ENCODE results near the gene ZNF385A.
A peak's percentile ranks its signal among the peaks of the same experiment; 100 is the strongest.

The ZNF385A gene

GRCh38 chr12:54405573-54405972, 21.0 kb upstream of the ZNF385A start:
- no peak overlapping the region for H3K4me3 ChIP-seq (ENCODE audit: low read depth, low read length)
- DNase-seq (ENCODE audit: low read depth), result no peak
- TF ChIP-seq CTCF (IDR thresholded peaks at IDR 0.05; ENCODE audit: low read depth, low read length, missing control alignments), result no peak

GRCh38 chr12:54405106-54405505, 20.6 kb upstream of the ZNF385A start:
- TF ChIP-seq CTCF (IDR thresholded peaks at IDR 0.05; ENCODE audit: low read depth, low read length, missing control alignments), result no peak
- no peak for DNase-seq (ENCODE audit: low read depth)
- no peak overlapping the region for H3K4me3 ChIP-seq (ENCODE audit: low read depth, low read length)

- no peak for DNase-seq (ENCODE audit: low read depth)
- H3K4me3 ChIP-seq (ENCODE audit: low read depth, low read length), result no peak overlapping the region
- TF ChIP-seq CTCF (IDR thresholded peaks at IDR 0.05; ENCODE audit: low read depth, low read length, missing control alignments), result peak; percentile 97
Measured at GRCh38 chr12:54404061-54405004, 19.8 kb upstream of the ZNF385A start.

GRCh38 chr12:54401119-54401518, 16.6 kb upstream of the ZNF385A start:
- H3K4me3 ChIP-seq (ENCODE audit: low read depth, low read length), result no peak overlapping the region
- TF ChIP-seq CTCF (IDR thresholded peaks at IDR 0.05; ENCODE audit: low read depth, low read length, missing control alignments), result no peak
- DNase-seq (ENCODE audit: low read depth), result no peak

GRCh38 chr12:54398995-54399793, 14.7 kb upstream of the ZNF385A start:
- TF ChIP-seq CTCF (IDR thresholded peaks at IDR 0.05; ENCODE audit: low read depth, low read length, missing control alignments), result peak; percentile 98
- DNase-seq (ENCODE audit: low read depth), result no peak
- no peak overlapping the region for H3K4me3 ChIP-seq (ENCODE audit: low read depth, low read length)

- DNase-seq (ENCODE audit: low read depth), result no peak
- no peak for TF ChIP-seq CTCF (IDR thresholded peaks at IDR 0.05; ENCODE audit: low read depth, low read length, missing control alignments)
- no peak overlapping the region for H3K4me3 ChIP-seq (ENCODE audit: low read depth, low read length)
Measured at GRCh38 chr12:54398218-54398617, 13.7 kb upstream of the ZNF385A start.

Data from GM12864 (cell line).